ENCODE results near the gene CTSS.

CTSS gene

DNA sequence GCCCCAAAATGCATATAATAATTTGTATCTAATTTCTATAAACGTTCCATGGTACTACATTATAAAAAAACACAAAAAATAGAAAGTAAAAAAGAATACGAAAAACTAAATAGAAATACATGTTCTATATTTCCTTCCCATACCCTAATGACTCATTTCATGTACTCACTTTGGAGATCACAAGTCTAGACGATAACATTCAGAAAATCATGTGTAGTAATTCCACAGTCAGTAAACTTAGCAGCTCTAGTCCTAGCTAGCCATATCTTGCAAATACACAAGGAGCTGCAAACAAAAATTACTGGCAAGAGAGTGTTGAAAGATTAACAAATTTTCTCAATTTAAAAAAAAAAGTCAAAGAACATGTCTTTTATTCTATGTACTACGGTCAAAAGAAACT is 70.0 kb downstream of the CTSS start:
- H3K4me3 ChIP-seq (replicated peaks; ENCODE audit: low read depth, low read length): no peak overlapping the region
- no peak for DNase-seq (ENCODE audit: extremely low read depth, low read depth)
- no peak for TF ChIP-seq CTCF (IDR thresholded peaks at IDR 0.05; ENCODE audit: low read depth, low read length, missing control alignments)

- TF ChIP-seq CTCF (IDR thresholded peaks at IDR 0.05; ENCODE audit: low read depth, low read length, missing control alignments): no peak
- no peak for DNase-seq (ENCODE audit: extremely low read depth, low read depth)
- no peak overlapping the region for H3K4me3 ChIP-seq (replicated peaks; ENCODE audit: low read depth, low read length)
Measured at GRCh38 chr1:150692720-150693119, 72.9 kb downstream of the CTSS start.

DNA sequence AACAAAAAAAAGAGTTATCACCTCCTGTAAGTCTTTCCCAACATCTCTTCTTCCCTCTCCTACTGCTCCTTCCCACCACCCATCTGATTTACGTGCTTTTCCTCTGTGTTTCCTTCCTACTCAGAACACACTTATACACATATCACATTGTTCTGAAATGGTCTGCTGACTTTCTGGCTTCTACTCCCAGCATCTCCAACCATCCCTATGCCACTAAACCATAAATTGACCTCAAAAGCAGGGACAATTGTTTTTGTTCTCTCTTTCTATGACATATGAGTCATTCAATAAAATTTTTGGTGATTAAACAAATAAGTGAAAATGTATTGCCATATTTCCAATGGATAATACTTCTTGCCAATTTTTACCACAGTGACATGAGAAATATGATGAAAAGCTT is 76.8 kb downstream of the CTSS start:
- TF ChIP-seq CTCF (IDR thresholded peaks at IDR 0.05; ENCODE audit: low read depth, low read length, missing control alignments): no peak
- no peak overlapping the region for H3K4me3 ChIP-seq (replicated peaks; ENCODE audit: low read depth, low read length)
- DNase-seq (ENCODE audit: extremely low read depth, low read depth): no peak

- TF ChIP-seq CTCF (IDR thresholded peaks at IDR 0.05; ENCODE audit: low read depth, low read length, missing control alignments): no peak
- no peak for DNase-seq (ENCODE audit: extremely low read depth, low read depth)
- no peak overlapping the region for H3K4me3 ChIP-seq (replicated peaks; ENCODE audit: low read depth, low read length)
Measured at GRCh38 chr1:150686275-150686674, 79.3 kb downstream of the CTSS start.

- TF ChIP-seq CTCF (IDR thresholded peaks at IDR 0.05; ENCODE audit: low read depth, low read length, missing control alignments): no peak
- DNase-seq (ENCODE audit: extremely low read depth, low read depth): no peak
- no peak overlapping the region for H3K4me3 ChIP-seq (replicated peaks; ENCODE audit: low read depth, low read length)
Measured at GRCh38 chr1:150683914-150684313, 81.7 kb downstream of the CTSS start.
